CD4-positive, alpha-beta T cell treated with Interleukin-17A for 1 hour (primary cell): ENCODE measurements around the gene KCNIP4.

ENCODE experiments used
- DNase-seq: peaks from one replicate; pipeline ENCODE4 v3.0.0-alpha.2; 2020

The KCNIP4 gene

GRCh38 chr4:21835712-21836111, 112.9 kb downstream of the KCNIP4 start:
- DNase-seq, result no peak

GRCh38 chr4:21830272-21830671, 118.3 kb downstream of the KCNIP4 start:
- DNase-seq, result no peak

- DNase-seq, result no peak
Observed at GRCh38 chr4:21827575-21827974, 121.0 kb downstream of the KCNIP4 start.

- DNase-seq, result no peak
Observed at GRCh38 chr4:21826071-21826470, 122.5 kb downstream of the KCNIP4 start.

- no peak for DNase-seq
Observed at GRCh38 chr4:21819086-21819485, 129.5 kb downstream of the KCNIP4 start.

GRCh38 chr4:21815651-21816377, 132.8 kb downstream of the KCNIP4 start:
- DNase-seq, result no peak

GRCh38 chr4:21811565-21811964, 137.0 kb downstream of the KCNIP4 start:
- no peak for DNase-seq

GRCh38 chr4:21806991-21807390, 141.6 kb downstream of the KCNIP4 start:
- no peak for DNase-seq

GRCh38 chr4:21802406-21802805, 146.2 kb downstream of the KCNIP4 start:
- DNase-seq, result no peak

- DNase-seq, result no peak
Observed at GRCh38 chr4:21801661-21802385, 146.7 kb downstream of the KCNIP4 start.

- DNase-seq, result peak; percentile 19
Observed at GRCh38 chr4:21795091-21795490, 153.5 kb downstream of the KCNIP4 start.

- no peak for DNase-seq
Observed at GRCh38 chr4:21792736-21793135, 155.8 kb downstream of the KCNIP4 start.

- DNase-seq, result no peak
Observed at GRCh38 chr4:21790438-21791029, 158.0 kb downstream of the KCNIP4 start.

- DNase-seq, result no peak
Observed at GRCh38 chr4:21780148-21780547, 168.4 kb downstream of the KCNIP4 start.

GRCh38 chr4:21778702-21779101, 169.9 kb downstream of the KCNIP4 start:
- DNase-seq, result no peak

GRCh38 chr4:21775703-21776102, 172.9 kb downstream of the KCNIP4 start:
- DNase-seq, result no peak

GRCh38 chr4:21769404-21770147, 179.0 kb downstream of the KCNIP4 start:
- DNase-seq, result no peak

GRCh38 chr4:21768349-21769310, 179.9 kb downstream of the KCNIP4 start:
- DNase-seq, result peak; percentile 22

GRCh38 chr4:21765810-21766407, 182.7 kb downstream of the KCNIP4 start:
- peak; percentile 24 for DNase-seq

- no peak for DNase-seq
Observed at GRCh38 chr4:21763855-21764254, 184.7 kb downstream of the KCNIP4 start.

GRCh38 chr4:21757248-21757647, 191.3 kb downstream of the KCNIP4 start:
- DNase-seq, result no peak
